VCaP (cell line): ENCODE results near the gene C16orf86.

ENCODE experiments used
- H3K27ac ChIP-seq: fragments of 450-650 bp; 2 replicates; pipeline ENCODE4 v1.5.1; 2017
- TF ChIP-seq, protein P1 (sequence below): fragments of 450-650 bp; conservative IDR thresholded peaks from 2 replicates; pipeline ENCODE4 v1.5.1; 2017; ENCODE audit warnings: mild to moderate bottlenecking, moderate library complexity

The C16orf86 gene

GRCh38 chr16:67666559-67667452 is at the start of gene C16orf86, which contains the start of gene ENKD1:
TSS of gene C16orf86 (plus strand) at chr16:67666814. CDS start at chr16:67666971, 157 bp downstream.
TSS of gene ENKD1 (minus strand) at chr16:67666750. CDS start at chr16:67666442, 308 bp downstream.
- H3K27ac ChIP-seq = peak within 1 kb of the TSS; percentile 76
- TF ChIP-seq, protein P1, sequence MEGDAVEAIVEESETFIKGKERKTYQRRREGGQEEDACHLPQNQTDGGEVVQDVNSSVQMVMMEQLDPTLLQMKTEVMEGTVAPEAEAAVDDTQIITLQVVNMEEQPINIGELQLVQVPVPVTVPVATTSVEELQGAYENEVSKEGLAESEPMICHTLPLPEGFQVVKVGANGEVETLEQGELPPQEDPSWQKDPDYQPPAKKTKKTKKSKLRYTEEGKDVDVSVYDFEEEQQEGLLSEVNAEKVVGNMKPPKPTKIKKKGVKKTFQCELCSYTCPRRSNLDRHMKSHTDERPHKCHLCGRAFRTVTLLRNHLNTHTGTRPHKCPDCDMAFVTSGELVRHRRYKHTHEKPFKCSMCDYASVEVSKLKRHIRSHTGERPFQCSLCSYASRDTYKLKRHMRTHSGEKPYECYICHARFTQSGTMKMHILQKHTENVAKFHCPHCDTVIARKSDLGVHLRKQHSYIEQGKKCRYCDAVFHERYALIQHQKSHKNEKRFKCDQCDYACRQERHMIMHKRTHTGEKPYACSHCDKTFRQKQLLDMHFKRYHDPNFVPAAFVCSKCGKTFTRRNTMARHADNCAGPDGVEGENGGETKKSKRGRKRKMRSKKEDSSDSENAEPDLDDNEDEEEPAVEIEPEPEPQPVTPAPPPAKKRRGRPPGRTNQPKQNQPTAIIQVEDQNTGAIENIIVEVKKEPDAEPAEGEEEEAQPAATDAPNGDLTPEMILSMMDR = no peak

GRCh38 chr16:67628216-67628615 is 38.4 kb upstream of the C16orf86 start:
- TF ChIP-seq, protein P1 = no peak
- no peak overlapping the region for H3K27ac ChIP-seq

DNA sequence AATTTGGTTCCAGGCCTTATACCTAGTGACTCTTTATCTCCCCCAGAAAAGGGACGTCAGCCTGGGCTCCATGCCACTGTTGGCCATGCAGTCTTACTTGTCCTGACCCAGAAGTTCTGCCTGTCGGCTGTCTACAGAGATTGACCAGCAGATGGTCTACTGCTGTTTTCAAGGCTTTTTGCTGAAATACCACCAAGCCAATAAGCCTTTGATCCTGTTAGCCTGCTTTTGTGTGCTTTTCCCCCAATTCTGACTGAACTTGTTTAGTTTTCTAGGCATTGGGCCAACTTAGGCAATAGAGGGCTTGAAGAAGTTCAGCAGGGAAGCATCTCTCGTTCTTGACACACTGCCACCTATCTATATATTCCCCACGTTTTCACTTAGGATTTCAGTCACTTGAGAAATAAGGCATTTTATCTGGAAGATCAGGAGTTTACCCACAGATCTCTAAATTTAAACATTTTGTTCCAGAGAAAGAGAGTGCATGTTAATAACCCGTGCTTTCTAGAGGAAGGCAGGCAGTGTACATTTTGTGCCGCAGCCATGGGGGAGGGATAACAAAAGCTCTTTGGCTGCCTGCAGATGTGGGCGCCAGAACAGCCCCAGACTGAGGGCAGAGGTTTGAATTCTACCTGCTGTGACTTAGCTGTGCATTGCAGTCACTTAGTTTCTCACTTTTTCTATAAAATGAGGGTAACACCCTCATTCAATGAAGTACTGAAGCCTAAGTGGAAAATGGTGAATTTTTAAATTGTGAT is 34.0 kb upstream of the C16orf86 start:
- H3K27ac ChIP-seq = no peak overlapping the region
- TF ChIP-seq, protein P1 = no peak

GRCh38 chr16:67636713-67637112 is 29.9 kb upstream of the C16orf86 start:
- H3K27ac ChIP-seq = no peak overlapping the region
- TF ChIP-seq, protein P1 = no peak

- TF ChIP-seq, protein P1 = no peak
- H3K27ac ChIP-seq = no peak overlapping the region
Measured at GRCh38 chr16:67637625-67638024, 29.0 kb upstream of the C16orf86 start.

- TF ChIP-seq, protein P1 = no peak
- peak overlapping the region; percentile 80 for H3K27ac ChIP-seq
Measured at GRCh38 chr16:67641779-67642708, 24.6 kb upstream of the C16orf86 start.
